ENCODE measurements around the gene BRWD1.
A peak's percentile ranks its signal among the peaks of the same experiment; 100 is the strongest.

Gene BRWD1

DNA sequence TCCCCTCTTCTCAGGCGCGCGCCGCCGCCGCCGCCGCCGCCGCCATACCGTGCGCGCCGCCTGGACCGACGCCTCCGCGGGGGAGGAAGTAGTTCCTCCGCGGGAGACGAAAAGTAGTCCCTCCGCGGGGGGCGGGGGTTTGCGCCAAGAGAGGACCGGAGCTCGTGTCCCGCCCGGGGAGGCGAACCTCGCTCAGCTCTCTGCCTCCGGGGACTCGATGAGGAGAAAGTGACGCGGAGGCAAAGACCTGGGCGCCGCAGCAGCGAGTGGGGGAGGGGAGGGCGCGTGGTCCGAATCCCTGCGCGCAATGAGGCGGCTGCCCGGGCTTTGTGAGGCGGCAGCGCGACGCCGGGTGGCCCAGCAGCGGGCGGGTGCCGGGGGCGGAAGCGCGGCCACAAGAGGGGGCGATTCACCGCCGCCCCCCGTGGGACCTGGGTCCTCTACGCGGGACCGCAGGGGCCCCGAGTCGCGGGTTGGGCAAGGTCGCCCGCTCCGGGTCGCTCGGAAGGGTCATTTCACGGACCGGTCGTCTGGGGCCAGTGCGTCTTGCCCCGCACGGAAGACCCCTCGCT is at the start of gene BRWD1:
BRWD1 (minus strand) TSS at position 62 of the 572 bp plus-strand sequence. CDS start 141 bp downstream, outside the sequence.
- DNase-seq = peak; percentile 92

DNA sequence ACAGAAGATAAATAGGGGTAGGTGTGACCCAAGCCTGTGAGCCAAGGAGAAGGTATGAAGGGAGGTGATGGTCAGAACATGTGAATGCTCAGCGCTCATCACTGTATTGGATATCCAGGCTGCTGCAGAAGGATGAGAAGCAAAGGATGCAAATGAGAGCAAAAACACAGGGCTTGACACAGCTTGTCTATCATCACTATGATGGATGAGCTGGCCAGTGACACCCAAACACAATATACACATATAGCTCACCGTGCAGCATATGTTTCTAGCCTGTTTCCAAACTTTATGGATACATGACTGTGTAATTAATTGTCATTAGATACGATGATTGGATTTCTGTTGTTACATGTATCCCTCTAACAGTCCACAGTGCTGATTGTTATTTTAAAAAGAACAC is 49.3 kb upstream of the BRWD1 start:
- no peak for DNase-seq

DNA sequence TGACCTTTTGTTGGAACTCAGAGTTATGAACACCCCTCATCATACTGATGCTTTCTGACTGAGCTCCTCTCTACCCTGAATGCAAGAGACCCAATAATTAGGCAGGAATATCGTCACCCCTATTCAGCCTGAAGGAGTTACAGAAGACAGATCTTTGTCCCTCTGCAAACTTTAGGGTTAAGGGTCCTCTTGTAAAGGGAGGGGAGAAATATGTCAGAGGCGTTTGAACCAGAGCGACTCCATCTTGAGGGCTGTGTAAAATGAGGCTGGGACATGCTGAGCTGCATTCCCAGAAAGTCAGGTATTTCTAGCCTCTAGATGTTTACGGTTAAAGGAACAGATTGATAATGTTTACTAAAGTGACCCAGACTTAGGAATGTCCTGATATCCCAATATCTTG is 46.0 kb upstream of the BRWD1 start:
- no peak for DNase-seq

DNA sequence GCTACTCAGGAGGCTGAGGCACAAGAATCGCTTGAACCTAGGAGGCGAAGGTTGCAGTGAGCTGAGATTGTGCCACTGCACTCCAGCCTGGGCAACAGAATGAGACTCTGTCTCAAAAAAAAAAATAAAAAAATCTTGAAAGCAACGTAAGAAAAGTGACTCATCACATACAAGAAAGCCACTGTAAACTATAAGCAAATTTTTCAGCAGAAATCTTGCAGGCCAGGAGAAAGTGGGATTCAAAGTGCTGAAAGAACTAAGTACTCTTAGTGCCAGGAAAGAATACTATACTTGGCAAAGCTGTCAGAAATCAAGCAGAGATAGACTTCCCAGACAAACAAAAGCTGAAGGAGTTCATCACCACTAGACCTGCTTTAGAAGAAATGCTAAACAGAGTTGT is 39.9 kb upstream of the BRWD1 start:
- no peak for DNase-seq

DNA sequence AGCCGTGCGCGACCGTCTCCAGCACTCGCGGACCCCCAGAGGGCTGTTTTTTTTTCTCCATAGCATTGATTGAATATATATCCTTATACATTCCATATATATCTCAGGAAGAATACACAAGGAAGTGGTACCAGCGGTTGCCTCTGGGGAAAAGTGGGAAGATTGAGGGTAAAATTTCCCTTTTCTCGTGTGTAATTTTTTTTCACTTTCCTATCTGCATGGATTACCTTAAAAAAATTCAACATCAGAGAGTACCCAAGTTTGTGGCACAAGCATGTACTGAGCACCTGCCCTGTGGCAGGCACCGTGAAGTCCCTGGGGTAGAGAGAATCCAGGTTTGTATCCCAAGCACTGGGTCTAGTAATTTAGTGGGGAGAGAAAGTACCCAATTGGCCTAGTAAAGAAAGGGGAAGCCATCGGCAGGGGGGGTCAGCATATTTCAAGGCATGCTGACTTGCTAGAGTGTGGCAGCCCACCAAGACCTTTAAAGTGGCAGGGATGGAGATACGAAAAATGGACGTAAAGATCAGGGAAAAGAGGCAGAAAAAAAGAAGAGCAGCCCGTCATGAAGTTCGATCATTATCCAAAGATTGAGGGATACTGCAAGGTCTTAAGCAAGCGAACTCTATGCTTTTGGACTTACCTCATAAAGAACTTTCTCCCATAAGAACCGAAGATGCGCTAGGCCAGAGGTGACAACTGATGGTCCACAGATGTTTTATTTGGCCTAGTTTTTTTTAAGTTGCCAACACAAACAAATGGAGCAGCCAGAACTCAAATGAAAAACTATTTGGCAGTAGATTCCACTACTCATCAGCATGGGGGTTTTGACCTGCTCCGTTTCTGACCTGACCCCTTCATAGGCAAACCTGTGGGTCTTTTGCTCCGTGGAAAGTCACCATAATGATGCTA is 36.9 kb upstream of the BRWD1 start:
- no peak for DNase-seq

DNA sequence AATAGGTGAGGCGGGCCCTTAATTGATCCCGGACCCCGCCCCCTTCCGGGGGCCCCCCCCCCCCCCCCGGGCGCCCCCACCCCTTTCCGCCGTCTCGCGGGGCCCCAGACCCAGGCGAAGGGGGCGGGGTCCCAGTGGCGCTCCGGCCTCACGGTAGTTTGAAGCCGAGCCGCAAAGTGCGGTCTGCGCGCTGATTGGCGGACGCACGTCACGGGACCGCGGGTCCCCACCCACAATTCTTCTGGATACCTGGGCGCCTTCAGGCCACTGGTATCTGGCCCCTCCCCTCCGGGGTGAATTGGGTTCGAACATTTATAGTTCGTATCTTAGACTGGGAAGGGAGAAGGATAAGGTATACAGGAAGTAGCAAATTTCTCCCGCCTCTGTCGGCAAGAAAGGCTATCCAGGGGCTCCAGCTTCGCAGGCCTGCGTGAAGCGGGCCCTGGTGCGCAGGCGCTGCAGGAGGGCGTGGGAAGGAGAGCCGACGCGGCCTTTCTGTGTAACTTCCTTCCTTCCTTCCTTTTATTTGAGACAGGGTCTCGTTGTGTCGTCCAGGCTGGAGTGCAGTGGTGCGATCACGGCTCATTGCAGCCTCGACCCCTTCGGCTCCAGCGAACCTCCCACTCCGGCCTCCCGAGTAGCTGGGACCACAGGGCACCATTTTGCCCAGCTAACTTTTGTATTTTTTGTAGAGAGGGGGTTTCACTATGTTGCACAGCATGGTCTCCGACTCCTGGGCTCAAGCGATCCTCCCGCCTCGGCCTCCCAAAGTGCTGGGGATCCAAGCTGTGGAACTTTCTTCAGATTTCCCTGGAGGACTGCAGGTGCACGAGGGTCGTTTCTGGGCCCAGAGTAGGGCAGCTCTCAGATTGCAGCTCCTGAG is 36.0 kb upstream of the BRWD1 start:
- peak; percentile 99 for DNase-seq

DNA sequence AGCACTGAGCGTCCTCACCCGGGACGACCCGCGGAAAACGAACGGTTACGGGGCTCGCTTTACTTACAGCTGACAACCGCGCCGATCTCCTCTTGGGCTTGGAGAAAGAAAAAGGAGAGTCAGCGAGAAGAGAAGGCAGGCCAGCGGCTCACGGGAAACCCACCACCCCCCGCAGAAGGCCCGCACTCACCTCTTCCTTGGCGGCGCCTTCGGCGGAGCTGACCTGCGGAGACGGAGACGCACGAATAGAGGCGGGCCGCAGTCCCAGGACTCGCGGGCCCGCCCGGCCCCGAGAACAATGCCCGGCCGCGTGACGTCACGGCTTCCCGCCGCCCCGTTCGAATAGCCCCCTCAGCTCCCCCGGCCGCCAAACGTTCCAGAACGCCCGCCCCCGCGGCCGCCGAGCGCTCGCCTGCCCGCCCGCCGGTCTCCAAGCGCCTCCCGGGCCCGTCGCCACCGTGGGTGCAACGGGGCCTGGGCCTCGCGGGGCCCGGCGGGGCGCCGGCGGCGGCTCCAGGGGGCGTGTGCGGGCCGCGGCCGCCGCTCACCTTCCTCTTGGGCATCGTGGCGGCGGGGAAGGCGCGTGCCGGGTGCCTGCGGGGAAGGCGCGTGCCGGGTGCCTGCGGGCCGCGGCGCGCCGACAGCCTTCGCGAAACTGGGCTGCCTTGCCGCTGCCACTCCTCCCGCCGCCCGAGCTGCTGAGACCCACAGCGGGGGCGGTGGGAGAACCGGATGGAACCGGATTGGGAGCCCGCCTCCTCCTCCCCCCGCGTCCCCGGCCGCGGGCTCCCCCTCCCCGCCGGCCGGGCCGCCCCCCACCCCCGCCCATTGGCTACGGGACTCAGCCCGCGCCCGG is 35.2 kb upstream of the BRWD1 start, which contains the start of gene HMGN1:
HMGN1 (minus strand) TSS at position 734 of the 856 bp plus-strand sequence; CDS start at position 563, 171 bp downstream.
- DNase-seq = peak; percentile 97

DNA sequence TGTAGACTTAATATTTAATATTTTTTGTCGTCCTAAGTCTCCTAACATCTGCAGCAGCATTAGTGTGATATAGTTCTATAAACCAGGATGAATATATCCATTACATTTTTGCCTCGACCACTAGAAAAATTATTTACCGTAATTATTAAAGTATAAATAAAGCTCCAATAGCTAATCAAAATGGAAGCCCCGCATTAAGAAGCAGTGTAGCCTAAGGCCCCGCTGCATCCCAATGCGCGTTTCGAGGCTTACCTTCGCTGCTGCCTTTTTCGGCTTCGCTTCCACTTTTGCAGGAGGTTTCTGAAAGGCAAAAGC is 34.6 kb upstream of the BRWD1 start:
- no peak for DNase-seq

DNA sequence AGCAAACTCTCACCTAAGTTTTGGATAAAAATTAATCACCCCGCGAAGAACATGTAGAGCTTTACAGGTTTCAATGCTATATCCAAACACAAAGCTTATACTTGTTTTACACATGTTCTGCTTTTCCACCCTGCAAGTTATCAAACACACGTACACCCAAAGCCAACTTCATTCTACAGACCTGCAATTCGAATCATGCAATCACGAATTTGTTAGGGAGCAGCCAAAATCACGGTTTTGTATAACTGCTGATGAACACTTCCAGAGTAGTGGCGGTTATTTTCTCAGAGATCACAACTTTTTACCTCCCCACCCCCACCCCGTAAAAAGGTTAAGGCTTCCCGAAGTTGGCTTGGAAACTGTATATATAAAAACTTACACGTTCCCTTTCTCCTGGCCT is 34.1 kb upstream of the BRWD1 start:
- DNase-seq = no peak

DNA sequence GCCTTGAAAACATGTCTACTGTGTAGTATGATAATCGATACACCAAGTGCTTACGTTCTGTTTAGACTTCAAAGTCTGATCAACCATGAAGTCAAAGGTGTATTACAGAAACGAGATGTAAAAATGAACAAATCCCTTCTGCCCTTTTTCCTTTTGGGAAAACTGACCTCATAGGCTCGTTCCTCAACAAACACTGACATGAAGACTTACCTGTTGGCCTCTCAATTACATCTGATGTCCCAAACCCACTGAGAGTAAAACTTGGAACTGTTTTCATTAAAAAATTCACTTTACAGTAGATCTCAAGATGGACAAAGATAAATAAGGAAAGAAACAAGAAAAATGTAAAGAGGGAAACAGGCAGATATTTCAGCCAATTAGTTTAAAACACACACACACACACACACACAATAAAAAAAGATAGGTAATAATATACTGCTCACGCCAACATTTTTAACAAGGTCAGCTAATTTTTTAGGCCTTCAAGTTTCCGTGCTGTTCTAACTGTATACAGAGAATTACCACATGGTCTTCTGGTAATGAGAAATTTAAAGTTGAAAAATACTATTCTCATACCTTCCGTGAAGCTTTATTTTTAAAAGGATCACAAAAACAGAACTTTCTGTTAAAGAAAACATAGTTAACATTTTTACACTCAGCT is 33.4 kb upstream of the BRWD1 start:
- DNase-seq = no peak

DNA sequence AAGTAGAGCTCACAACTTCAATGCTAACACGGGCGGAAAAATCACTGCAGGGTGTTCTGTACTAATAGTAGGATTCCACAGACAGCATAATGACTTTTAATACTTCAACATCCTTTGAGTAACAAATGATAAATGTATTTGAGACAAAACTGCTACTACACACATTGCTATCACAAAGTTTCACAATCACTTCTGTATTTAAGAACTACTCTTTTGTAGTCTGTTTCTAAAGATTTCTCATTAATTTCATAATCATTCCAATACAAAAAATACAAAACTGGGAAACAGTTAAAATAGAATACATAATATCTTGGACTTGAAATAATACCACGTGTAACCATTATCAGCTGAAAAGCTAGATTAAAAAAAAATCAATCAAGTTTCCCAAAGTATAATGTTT is 32.8 kb upstream of the BRWD1 start:
- DNase-seq = no peak

DNA sequence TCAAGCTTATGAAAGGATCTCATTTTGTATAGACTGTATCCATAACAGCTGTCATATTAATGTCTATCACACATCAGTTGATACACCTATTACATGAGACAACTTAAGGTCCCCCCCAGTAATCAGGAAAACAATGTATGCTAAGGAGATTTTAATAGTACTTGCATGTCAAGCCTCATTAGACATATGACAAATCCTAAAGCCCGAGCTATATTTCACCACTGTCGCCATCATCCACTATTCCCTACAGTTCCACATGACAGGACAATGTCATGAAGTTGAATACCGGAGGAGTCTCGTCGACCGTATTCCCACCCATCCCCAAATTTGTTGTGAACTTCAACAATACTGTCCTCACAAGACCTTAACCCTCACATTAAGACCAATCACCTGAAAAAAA is 32.0 kb upstream of the BRWD1 start:
- no peak for DNase-seq

DNA sequence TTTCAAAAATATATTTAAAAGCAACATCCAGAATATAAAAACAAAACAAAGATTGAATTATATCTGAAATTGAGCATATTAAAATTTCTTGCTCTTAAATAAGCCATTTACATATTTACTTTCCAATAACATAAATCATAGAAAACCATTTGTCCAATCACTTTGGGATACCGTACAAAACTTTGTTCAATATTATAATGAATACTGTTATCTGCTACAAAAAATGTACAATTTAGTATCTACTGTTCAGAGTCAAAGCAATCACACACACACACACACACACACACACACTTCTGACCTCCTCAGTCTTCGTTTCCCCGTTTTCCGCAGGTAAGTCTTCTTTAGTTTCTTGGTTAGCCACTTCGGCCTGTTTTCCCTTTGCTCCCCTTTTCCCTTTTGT is 31.4 kb upstream of the BRWD1 start:
- no peak for DNase-seq

DNA sequence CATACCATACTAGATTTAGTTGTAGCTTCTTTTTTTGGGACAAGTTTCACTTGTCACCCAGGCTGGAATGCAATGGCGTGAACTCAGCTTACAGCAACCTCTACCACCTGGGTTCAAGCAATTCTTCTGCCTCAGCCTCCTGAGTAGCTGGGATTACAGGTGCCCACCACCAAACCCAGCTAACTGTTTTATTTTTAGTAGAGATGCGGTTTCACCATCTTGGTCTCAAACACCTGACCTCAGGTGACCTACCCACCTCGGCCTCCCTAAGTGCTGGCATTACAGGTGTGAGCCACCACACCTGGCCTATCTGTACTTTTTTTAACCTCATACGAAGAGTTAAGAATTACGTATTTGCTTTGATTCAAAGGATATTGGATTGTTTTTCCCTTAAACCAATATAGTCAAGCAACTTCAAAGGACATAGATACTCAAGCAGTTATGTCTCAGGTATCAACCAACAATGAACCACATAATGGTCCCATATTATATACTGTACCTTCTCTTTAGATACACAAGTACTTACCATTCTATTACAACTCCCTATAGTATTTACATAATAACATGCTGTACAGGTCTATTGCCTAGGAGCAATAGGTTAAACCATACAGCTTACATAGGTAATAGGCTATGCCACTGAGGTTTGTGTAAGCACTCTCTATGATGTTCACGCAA is 28.0 kb upstream of the BRWD1 start:
- DNase-seq = no peak

DNA sequence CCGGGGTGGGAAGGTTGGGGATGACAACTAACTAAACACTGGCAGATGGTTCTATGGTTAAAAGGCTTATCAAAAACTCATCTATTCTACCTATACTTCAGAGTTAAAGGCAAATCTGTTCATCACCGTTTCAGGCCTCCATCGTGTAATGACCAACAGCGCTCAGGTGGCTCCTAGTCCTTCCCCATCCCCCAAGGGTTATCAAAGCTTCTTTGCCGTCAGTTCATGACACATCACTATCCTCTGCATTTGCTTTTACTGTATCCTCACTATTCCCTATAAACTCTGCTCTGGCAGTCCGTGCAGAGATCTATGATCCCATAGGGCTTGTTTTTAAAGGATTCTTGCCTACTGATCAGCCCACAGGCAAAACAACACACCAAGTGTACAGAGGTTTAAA is 27.3 kb upstream of the BRWD1 start:
- DNase-seq = no peak

DNA sequence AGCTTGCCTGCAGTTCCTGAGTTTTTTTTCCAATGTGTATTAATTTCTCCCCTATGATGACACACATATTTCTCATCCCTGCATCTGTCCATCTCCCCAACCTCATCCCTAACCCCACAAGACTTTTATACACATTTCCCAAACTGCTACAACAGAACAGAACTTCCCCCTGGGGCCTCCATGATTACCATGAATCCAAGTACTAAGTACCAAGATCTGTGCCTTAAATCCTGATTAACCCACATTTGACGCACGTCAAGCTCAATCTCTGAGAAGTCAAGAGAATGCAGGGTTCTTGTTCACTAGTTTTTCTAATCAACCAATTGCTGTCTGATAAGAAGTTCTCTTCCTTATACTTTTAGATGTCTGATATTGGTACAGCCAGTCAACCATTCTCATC is 25.8 kb upstream of the BRWD1 start:
- DNase-seq = no peak

DNA sequence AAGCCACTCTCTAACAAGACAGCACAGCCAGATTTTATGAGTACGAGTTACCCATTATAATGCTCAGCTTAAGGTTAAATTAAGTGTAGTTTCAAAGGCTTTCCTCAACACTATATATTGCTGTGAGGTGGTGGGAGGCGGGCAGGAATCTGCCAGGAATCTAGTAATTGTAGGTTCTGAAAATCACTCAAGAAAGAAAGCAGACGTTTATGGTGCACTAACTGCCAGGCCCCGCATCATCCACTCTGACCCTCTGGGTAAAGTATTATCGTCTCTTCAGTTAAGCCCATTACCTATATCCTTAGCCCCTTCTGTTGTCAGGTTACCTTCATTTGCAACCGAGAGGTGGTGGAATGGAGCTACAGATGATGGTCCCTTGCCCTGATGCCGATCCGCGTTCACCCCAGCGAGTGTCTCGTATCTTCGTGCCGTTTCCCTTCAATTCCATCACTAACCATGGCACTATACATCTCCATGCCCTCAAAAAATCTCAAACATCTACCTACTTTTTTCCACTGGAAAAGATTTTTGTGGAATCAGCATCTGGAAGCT is 23.1 kb upstream of the BRWD1 start:
- no peak for DNase-seq

DNA sequence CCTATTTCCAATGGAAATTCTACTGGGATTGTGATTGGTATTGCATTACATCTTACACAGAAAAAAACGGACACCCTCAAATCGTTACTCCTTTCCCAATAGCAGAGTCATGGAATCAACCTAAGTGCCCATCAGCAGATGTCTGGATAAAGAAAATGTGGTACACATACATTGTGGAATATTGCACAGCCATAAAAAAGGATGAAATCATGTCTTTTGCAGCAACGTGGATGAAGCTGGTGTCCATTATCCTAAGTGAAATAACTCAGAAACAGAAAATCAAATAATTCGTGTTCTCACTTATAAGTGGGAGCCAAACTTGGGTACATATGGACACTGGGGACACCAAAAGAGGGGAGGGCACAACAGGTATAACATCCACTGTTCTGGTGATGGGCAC is 21.2 kb upstream of the BRWD1 start:
- DNase-seq = no peak

DNA sequence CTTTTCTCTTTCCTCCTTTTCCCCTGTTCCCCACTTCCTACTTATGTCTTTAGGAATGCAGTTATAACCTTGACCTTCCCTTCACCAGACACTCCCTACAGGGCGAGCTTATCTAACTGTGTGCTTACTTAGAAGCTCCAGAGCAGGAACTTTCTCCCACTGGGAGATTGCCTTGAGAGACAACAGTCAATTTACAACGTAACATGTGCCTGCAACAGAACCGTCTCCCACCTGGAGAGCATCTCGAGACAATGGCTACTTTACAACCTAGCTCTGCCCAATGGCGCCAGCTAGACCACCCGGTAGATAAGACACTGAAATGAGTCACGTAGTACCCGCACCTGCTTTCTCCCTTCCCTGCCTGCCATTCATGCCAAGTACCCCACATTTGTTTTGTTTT is 18.7 kb upstream of the BRWD1 start:
- no peak for DNase-seq

DNA sequence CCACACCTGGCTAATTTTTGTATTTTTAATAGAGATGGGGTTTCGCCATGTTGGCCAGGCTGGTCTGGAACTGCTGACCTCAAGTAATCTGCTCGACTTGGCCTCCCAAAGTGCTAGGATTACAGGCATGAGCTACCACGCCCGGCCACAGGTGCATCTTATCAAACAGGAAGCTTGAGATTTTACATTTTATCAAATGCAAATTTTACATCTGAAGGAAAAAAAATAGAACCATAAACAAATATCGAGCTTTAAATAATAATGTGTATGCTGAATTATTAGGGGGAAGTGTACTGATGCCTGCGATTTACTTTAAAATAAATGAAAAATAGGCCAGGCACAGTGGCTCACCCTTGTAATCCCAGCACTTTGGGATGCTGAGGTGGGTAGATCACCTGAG is 16.6 kb upstream of the BRWD1 start:
- DNase-seq = no peak

DNA sequence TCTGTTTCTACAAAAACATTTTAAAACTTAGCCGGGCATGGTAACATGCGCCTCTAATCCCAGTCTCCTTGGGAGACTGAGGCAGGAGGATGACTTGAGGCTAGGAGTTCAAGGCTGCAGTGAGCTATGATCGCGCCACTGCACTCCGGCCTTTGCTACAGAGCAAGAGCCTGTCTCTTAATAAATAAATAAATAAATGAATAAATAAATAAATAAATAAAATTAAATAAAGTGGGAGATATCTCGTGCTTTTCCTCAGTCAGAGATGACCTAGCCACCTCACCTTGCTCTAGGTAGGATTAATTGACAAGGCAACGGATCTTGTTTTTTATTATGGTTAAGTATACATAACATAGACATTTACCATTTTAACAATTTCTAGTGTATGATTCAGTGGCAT is 14.3 kb upstream of the BRWD1 start:
- no peak for DNase-seq
